Measurements from ENCODE around the gene GLG1.

GRCh38 chr16:74649839-74650504 is 43.1 kb upstream of the GLG1 start:
- TF ChIP-seq, protein P1, sequence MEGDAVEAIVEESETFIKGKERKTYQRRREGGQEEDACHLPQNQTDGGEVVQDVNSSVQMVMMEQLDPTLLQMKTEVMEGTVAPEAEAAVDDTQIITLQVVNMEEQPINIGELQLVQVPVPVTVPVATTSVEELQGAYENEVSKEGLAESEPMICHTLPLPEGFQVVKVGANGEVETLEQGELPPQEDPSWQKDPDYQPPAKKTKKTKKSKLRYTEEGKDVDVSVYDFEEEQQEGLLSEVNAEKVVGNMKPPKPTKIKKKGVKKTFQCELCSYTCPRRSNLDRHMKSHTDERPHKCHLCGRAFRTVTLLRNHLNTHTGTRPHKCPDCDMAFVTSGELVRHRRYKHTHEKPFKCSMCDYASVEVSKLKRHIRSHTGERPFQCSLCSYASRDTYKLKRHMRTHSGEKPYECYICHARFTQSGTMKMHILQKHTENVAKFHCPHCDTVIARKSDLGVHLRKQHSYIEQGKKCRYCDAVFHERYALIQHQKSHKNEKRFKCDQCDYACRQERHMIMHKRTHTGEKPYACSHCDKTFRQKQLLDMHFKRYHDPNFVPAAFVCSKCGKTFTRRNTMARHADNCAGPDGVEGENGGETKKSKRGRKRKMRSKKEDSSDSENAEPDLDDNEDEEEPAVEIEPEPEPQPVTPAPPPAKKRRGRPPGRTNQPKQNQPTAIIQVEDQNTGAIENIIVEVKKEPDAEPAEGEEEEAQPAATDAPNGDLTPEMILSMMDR (conservative IDR thresholded peaks at IDR 0.05; ENCODE audit: low read depth, low read length), result no peak
- no peak for TF ChIP-seq EZH2 (IDR thresholded peaks at IDR 0.05; ENCODE audit: borderline replicate concordance, low read depth, low read length, poor library complexity, severe bottlenecking)

Measured in A673 (cell line).